Measurements from ENCODE around the gene FAN1. TPM values are rescaled to one million over a fixed set of nuclear protein-coding genes. Genes with fewer than 3 reads are reported as not detected.

The FAN1 gene
- total and polyA plus RNA-seq, 9 of the 15 experiments (the other 6 are each of a cell fraction or from before 2014, with no cell fraction given) = 1.5 to 16.8 (median 12.0) TPM

DNA sequence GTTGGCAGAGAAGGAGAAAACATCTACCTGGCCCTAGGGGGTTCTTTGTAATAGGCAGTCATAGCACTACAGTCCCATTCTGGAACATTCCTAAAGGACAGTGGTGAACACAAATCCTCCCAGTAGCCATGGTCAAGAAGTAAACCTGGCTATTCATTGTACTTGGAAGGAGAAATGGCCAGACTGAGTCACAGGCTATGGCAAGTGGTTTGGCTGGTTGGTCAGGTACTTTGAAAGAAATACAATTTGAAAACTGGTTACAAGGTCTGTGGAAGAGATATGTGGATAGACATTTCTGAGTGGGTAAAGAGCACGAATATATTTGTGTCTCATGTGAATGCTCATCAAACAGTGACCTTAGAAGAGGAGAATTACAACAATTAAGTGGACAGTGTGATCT is 33.0 kb upstream of the FAN1 start:
- CTCF ChIA-PET (ENCODE audit: low intra/inter-chr PET ratio) = no interaction called here
- Histone ChIP-seq H3K36me3 (ENCODE audit: control insufficient read depth, insufficient read depth, low read length) (no peaks in the 10 kb centered on the region), H2AFZ (ENCODE audit: low read depth, low read length) (no peak overlapping the region), H3K79me2 (ENCODE audit: control insufficient read depth, insufficient read depth, low read length) (no peaks in the 10 kb centered on the region), H3K9ac (ENCODE audit: insufficient read depth in 1 of 2, low read depth in 2 of 2, low read length in 2 of 2) (no peak overlapping the region), H3K27me3 (ENCODE audit: control insufficient read depth in 2 of 2, insufficient read depth in 2 of 2, low read length in 2 of 2) (peaks cover 0 to 4% of the 10 kb centered on the region in 2 experiments; a peak in 3 of 5 replicates), H3K4me1 (replicated peaks in 1 of 2; ENCODE audit: control insufficient read depth in 2 of 2, insufficient read depth in 2 of 2, low read length in 2 of 2) (no peaks in the 10 kb centered on the region), H3K9me1 (ENCODE audit: control insufficient read depth, insufficient read depth, low read length) (no peaks in the 10 kb centered on the region), H4K20me1 (replicated peaks; ENCODE audit: control insufficient read depth, insufficient read depth, low read length) (no peaks in the 10 kb centered on the region), H3K9me3 (replicated peaks; ENCODE audit: control insufficient read depth, insufficient read depth, low read depth, low read length) (no peaks in the 10 kb centered on the region), H3K4me3 (no peak overlapping the region), H3K4me2 (ENCODE audit: insufficient read depth, low read length) (no peak overlapping the region), H3K27ac (ENCODE audit: extremely low read depth, low read depth, low read length) (no peak overlapping the region)
- DNase-seq (ENCODE audit: extremely low read depth in 1 of 4, low spot score in 3 of 4) (no peak), ATAC-seq (no peak), FAIRE-seq (no peak)
- intact Hi-C loops (cut with micrococcal nuclease) (no loop called here), in situ Hi-C loops (cut with MboI) (no loop called here)
- BruUV-seq (replicated peaks) = no TSS peak
- POLR2A ChIA-PET = no interaction called here
- WGBS (ENCODE audit: insufficient coverage, low coverage, missing lambda C conversion rate) = 0% methylated on average over 1 of the region's 1 CpG
- no peak for TF ChIP-seq NR4A1 (CRISPR knock-in tag; IDR thresholded peaks at IDR 0.05)
- TF ChIP-seq NR4A1 (tag; IDR thresholded peaks at IDR 0.05) = no peak
- TF ChIP-seq POU5F1 (IDR thresholded peaks at IDR 0.05; ENCODE audit: borderline replicate concordance, low read depth, low read length, partially characterized antibody) = no peak
- TF ChIP-seq NCOA6 (IDR thresholded peaks at IDR 0.05) = no peak
- TF ChIP-seq YBX1 (IDR thresholded peaks at IDR 0.05) = no peak
- TF ChIP-seq, protein P1, sequence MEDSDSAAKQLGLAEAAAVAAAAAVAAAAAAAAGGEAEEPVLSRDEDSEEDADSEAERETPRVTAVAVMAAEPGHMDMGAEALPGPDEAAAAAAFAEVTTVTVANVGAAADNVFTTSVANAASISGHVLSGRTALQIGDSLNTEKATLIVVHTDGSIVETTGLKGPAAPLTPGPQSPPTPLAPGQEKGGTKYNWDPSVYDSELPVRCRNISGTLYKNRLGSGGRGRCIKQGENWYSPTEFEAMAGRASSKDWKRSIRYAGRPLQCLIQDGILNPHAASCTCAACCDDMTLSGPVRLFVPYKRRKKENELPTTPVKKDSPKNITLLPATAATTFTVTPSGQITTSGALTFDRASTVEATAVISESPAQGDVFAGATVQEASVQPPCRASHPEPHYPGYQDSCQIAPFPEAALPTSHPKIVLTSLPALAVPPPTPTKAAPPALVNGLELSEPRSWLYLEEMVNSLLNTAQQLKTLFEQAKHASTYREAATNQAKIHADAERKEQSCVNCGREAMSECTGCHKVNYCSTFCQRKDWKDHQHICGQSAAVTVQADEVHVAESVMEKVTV (CRISPR knock-in tag; IDR thresholded peaks at IDR 0.05) = no peak
- no peak for TF ChIP-seq TBP (optimal IDR thresholded peaks at IDR 0.05; ENCODE audit: low read depth, low read length)
- TF ChIP-seq SRSF7 (optimal IDR thresholded peaks at IDR 0.05; ENCODE audit: low read depth, low read length) = no peak
- no peak for TF ChIP-seq PREB (CRISPR knock-in tag; IDR thresholded peaks at IDR 0.05)
- no peak for TF ChIP-seq TSC22D4 (tag; IDR thresholded peaks at IDR 0.05)
- no peak for TF ChIP-seq MYC (IDR thresholded peaks at IDR 0.05; ENCODE audit: low read depth, low read length)
- no peak for TF ChIP-seq MYC (CRISPR knock-in tag; IDR thresholded peaks at IDR 0.05; ENCODE audit: borderline replicate concordance, low read depth)
- TF ChIP-seq, protein P2, sequence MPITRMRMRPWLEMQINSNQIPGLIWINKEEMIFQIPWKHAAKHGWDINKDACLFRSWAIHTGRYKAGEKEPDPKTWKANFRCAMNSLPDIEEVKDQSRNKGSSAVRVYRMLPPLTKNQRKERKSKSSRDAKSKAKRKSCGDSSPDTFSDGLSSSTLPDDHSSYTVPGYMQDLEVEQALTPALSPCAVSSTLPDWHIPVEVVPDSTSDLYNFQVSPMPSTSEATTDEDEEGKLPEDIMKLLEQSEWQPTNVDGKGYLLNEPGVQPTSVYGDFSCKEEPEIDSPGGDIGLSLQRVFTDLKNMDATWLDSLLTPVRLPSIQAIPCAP (CRISPR knock-in tag; IDR thresholded peaks at IDR 0.05; ENCODE audit: borderline replicate concordance) = no peak
- TF ChIP-seq, protein P3, sequence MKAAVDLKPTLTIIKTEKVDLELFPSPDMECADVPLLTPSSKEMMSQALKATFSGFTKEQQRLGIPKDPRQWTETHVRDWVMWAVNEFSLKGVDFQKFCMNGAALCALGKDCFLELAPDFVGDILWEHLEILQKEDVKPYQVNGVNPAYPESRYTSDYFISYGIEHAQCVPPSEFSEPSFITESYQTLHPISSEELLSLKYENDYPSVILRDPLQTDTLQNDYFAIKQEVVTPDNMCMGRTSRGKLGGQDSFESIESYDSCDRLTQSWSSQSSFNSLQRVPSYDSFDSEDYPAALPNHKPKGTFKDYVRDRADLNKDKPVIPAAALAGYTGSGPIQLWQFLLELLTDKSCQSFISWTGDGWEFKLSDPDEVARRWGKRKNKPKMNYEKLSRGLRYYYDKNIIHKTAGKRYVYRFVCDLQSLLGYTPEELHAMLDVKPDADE (conservative IDR thresholded peaks at IDR 0.05; ENCODE audit: control insufficient read depth, low read depth, low read length) = no peak
- TF ChIP-seq TEAD1 (CRISPR knock-in tag; IDR thresholded peaks at IDR 0.05) = no peak
- no peak for TF ChIP-seq JUNB (CRISPR knock-in tag; conservative IDR thresholded peaks at IDR 0.05)
- no peak for TF ChIP-seq ZNF282 (CRISPR knock-in tag; IDR thresholded peaks at IDR 0.05)
- TF ChIP-seq SOX6 (IDR thresholded peaks at IDR 0.05) = no peak
